NCI-H345 (cell line): ENCODE results near the gene XAGE2.

ENCODE experiments used
- DNase-seq: peaks from one replicate; lab custom pipeline; 2025; lab: John Stamatoyannopoulos, UW

XAGE2 gene

GRCh38 chrX:52424656-52425055, 55.8 kb downstream of the XAGE2 start:
- no peak for DNase-seq
